H9 (cell line): Measurements from ENCODE around the gene SFMBT2. TPM values are rescaled to one million over a fixed set of nuclear protein-coding genes. Genes with fewer than 3 reads are reported as not detected.

Experiments used
- DNase-seq: peaks from one replicate; pipeline ENCODE4 v3.0.0-alpha.2; 2017
- H2AFZ ChIP-seq: one replicate; pipeline ENCODE4 v1.6.1; 2013; ENCODE audit warnings: mild to moderate bottlenecking, low read length, control low read depth, moderate library complexity
- H2AK5ac ChIP-seq: 2 replicates; pipeline ENCODE4 v1.6.1; 2013; ENCODE audit warnings: low read length, control low read depth, mixed read lengths; ENCODE audit not compliant: insufficient read length
- H2BK120ac ChIP-seq: one replicate; pipeline ENCODE4 v1.6.1; 2013; ENCODE audit warnings: low read depth, mild to moderate bottlenecking, low read length, control low read depth, inconsistent platforms; ENCODE audit not compliant: poor library complexity, severe bottlenecking
- H2BK12ac ChIP-seq: 2 replicates; pipeline ENCODE4 v1.6.1; 2013; ENCODE audit warnings: low read length, control low read depth, mixed read lengths, low read depth; ENCODE audit not compliant: insufficient read length
- H2BK15ac ChIP-seq: 2 replicates; pipeline ENCODE4 v1.6.1; 2013; ENCODE audit warnings: low read depth, low read length, control low read depth
- H2BK20ac ChIP-seq: one replicate; pipeline ENCODE4 v1.6.1; 2013; ENCODE audit warnings: low read depth, mild to moderate bottlenecking, low read length, control low read depth, inconsistent platforms; ENCODE audit not compliant: poor library complexity, severe bottlenecking
- H2BK5ac ChIP-seq: 2 replicates; pipeline ENCODE4 v1.6.1; 2013; ENCODE audit warnings: low read length, control low read depth, mixed read lengths; ENCODE audit not compliant: insufficient read length
- H3K14ac ChIP-seq: 2 replicates; pipeline ENCODE4 v1.6.1; 2013; ENCODE audit warnings: low read length, control low read depth; ENCODE audit not compliant: insufficient read depth
- H3K18ac ChIP-seq: 2 replicates; pipeline ENCODE4 v1.6.1; 2013; ENCODE audit warnings: low read depth, mild to moderate bottlenecking, mixed read lengths, low read length, control low read depth; ENCODE audit not compliant: insufficient read length
- H3K23ac ChIP-seq: 2 replicates; pipeline ENCODE4 v1.6.1; 2013; ENCODE audit warnings: low read length, control low read depth, mixed read lengths, low read depth; ENCODE audit not compliant: insufficient read length
- H3K23me2 ChIP-seq: 2 replicates; pipeline ENCODE4 v1.6.1; 2013; ENCODE audit warnings: low read depth, mild to moderate bottlenecking, mixed read lengths, low read length, control low read depth; ENCODE audit not compliant: insufficient read length, poor library complexity, severe bottlenecking
- H3K27ac ChIP-seq: 2 replicates; pipeline ENCODE4 v1.5.1; 2013; ENCODE audit warnings: low read length, control low read depth, mixed read lengths, low read depth; ENCODE audit not compliant: insufficient read length
- H3K27me3 ChIP-seq: 2 replicates; pipeline ENCODE4 v1.6.1; 2013; ENCODE audit warnings: low read length, control low read depth, inconsistent platforms; ENCODE audit not compliant: insufficient read depth
- H3K4ac ChIP-seq: 2 replicates; pipeline ENCODE4 v1.6.1; 2013; ENCODE audit warnings: low read depth, mild to moderate bottlenecking, control low read depth, inconsistent platforms, low read length, moderate library complexity
- H3K4me1 ChIP-seq: 2 replicates; pipeline ENCODE4 v1.6.1; 2013; ENCODE audit warnings: low read length, control low read depth, inconsistent platforms; ENCODE audit not compliant: insufficient read depth
- H3K4me2 ChIP-seq: 2 replicates; pipeline ENCODE4 v1.6.1; 2013; ENCODE audit warnings: low read length, control low read depth, mixed read lengths; ENCODE audit not compliant: insufficient read length, insufficient read depth
- H3K56ac ChIP-seq: 2 replicates; pipeline ENCODE4 v1.6.1; 2013; ENCODE audit warnings: low read depth, mild to moderate bottlenecking, mixed read lengths, low read length, control low read depth; ENCODE audit not compliant: insufficient read length
- H3K79me1 ChIP-seq: 2 replicates; pipeline ENCODE4 v1.6.1; 2013; ENCODE audit warnings: low read depth, mild to moderate bottlenecking, moderate library complexity, low read length, control low read depth, inconsistent platforms; ENCODE audit not compliant: insufficient read depth, poor library complexity, severe bottlenecking
- H3K79me2 ChIP-seq: 2 replicates; pipeline ENCODE4 v1.6.1; 2013; ENCODE audit warnings: low read length, control low read depth, inconsistent platforms; ENCODE audit not compliant: insufficient read depth
- H3K9ac ChIP-seq: 2 replicates; pipeline ENCODE4 v1.6.1; 2013; ENCODE audit warnings: low read length, control low read depth, mixed read lengths; ENCODE audit not compliant: insufficient read length; ENCODE audit errors: extremely low read depth
- H3K9me3 ChIP-seq: one replicate; pipeline ENCODE4 v1.6.1; 2013; ENCODE audit warnings: low read depth, low read length, inconsistent platforms; ENCODE audit not compliant: control insufficient read depth
- H3T11ph ChIP-seq: one replicate; pipeline ENCODE4 v1.6.1; 2013; ENCODE audit warnings: mild to moderate bottlenecking, low read length, control low read depth, inconsistent platforms
- H4K20me1 ChIP-seq: one replicate; pipeline ENCODE4 v1.6.1; 2013; ENCODE audit not compliant: control insufficient read depth, insufficient read length, insufficient read depth
- H4K5ac ChIP-seq: 2 replicates; pipeline ENCODE4 v1.6.1; 2013; ENCODE audit warnings: low read depth, mild to moderate bottlenecking, mixed read lengths, low read length, control low read depth; ENCODE audit not compliant: insufficient read length
- H4K8ac ChIP-seq: replicated peaks from 2 replicates; pipeline ENCODE4 v1.6.1; 2013; ENCODE audit warnings: low read length, control low read depth, mixed read lengths, low read depth; ENCODE audit not compliant: insufficient read length
- H4K91ac ChIP-seq: 2 replicates; pipeline ENCODE4 v1.6.1; 2013; ENCODE audit warnings: low read depth, mild to moderate bottlenecking, moderate library complexity, mixed read lengths, low read length, control low read depth; ENCODE audit not compliant: insufficient read length
- H3K27ac Mint-ChIP-seq, 3 experiments: 2 replicates in 2 of 3; 3 replicates in 1 of 3; pipeline ENCODE4 v1.8.0; 2020 to 2021; ENCODE audit warnings: mixed read lengths in 3 of 3, mild to moderate bottlenecking in 1 of 3, moderate library complexity in 1 of 3
- H3K27me3 Mint-ChIP-seq: 2 replicates; pipeline ENCODE4 v1.8.0; 2021; ENCODE audit warnings: low read depth, mild to moderate bottlenecking, moderate library complexity, mixed read lengths
- H3K36me3 Mint-ChIP-seq, 3 experiments: 2 replicates in 2 of 3; 3 replicates in 1 of 3; pipeline ENCODE4 v1.8.0; 2020 to 2021; ENCODE audit warnings: low read depth in 3 of 3, mixed read lengths in 3 of 3; ENCODE audit not compliant: insufficient read depth in 1 of 3
- H3K4me1 Mint-ChIP-seq, 2 experiments: 2 replicates each; pipeline ENCODE4 v1.8.0; 2020; ENCODE audit warnings: mixed read lengths in 2 of 2
- H3K4me3 Mint-ChIP-seq, 2 experiments: 2 replicates in 1 of 2; 3 replicates in 1 of 2; pipeline ENCODE4 v1.8.0; 2020 to 2021; ENCODE audit warnings: mild to moderate bottlenecking in 2 of 2, mixed read lengths in 2 of 2, moderate library complexity in 1 of 2
- H3K9me3 Mint-ChIP-seq, 2 experiments: 2 replicates in 1 of 2; 3 replicates in 1 of 2; pipeline ENCODE4 v1.8.0; 2020; ENCODE audit warnings: mild to moderate bottlenecking in 2 of 2, mixed read lengths in 2 of 2, moderate library complexity in 1 of 2
- CTCF ChIP-seq: fragments of 200-600 bp; sonication (generic); conservative IDR thresholded peaks from 3 replicates; pipeline ENCODE4 v1.8.0; 2021; ENCODE audit warnings: antibody characterized with exemption, mild to moderate bottlenecking
- WGBS: extraction: QIAGEN DNeasy Blood & Tissue Kit; methylation state at CpG from one replicate; pipeline ENCODE4 v1.1.7; 2013; ENCODE audit warnings: missing lambda C conversion rate, low lambda C conversion rate, mixed read lengths; ENCODE audit not compliant: insufficient read length; ENCODE audit errors: extremely low coverage; 5-methylcytosine and 5-hydroxymethylcytosine counted together
- total RNA-seq: library from RNA; stranded (reverse); gene quantifications from 2 replicates; pipeline ENCODE4 v1.2.1, GENCODE V29; 2021

SFMBT2 gene
- total RNA-seq, 1 experiment from 2014 or later: 5.3 TPM

- Histone ChIP-seq H4K91ac (no peak overlapping the region), H4K8ac (no peak overlapping the region), H3K79me2 (no peaks in the 10 kb centered on the region), H2AFZ (no peak overlapping the region), H2BK20ac (no peak overlapping the region), H2BK120ac (no peak overlapping the region), H3T11ph (no peak overlapping the region), H3K14ac (no peak overlapping the region), H3K56ac (no peak overlapping the region), H4K20me1 (no peaks in the 10 kb centered on the region), H2BK15ac (no peak overlapping the region), H2BK5ac (no peak overlapping the region), H3K4me1 (no peaks in the 10 kb centered on the region), H3K9ac (no peak overlapping the region), H2BK12ac (no peak overlapping the region), H3K23ac (no peak overlapping the region), H3K23me2 (peaks cover 24% of the 10 kb centered on the region), H3K27me3 (peaks cover 16% of the 10 kb centered on the region; the same call in 1 of the 2 replicates), H3K9me3 (no peaks in the 10 kb centered on the region), H2AK5ac (no peak overlapping the region), H3K79me1 (no peaks in the 10 kb centered on the region), H3K27ac (no peak overlapping the region), H3K4me2 (no peak overlapping the region), H4K5ac (no peak overlapping the region), H3K4ac (no peak overlapping the region), H3K18ac (no peak overlapping the region)
- 0 out of 7 replicates have a peak, but pooled peaks cover 0 to 4% (median 0%) of the 10 kb centered on the region in 3 experiments for H3K36me3 Mint-ChIP-seq
- H3K9me3 Mint-ChIP-seq: peaks cover 0 to 7% of the 10 kb centered on the region in 2 experiments; a peak in 3 of 5 replicates
- TF ChIP-seq CTCF: no peak
- H3K27ac Mint-ChIP-seq: no peak overlapping the region
- H3K4me1 Mint-ChIP-seq: peaks cover 18 to 19% of the 10 kb centered on the region in 2 experiments
- H3K27me3 Mint-ChIP-seq: peaks cover 79% of the 10 kb centered on the region
- no peak for DNase-seq
- H3K4me3 Mint-ChIP-seq: no peak overlapping the region
- WGBS: no CpG with 5 or more reads among the region's 2 CpGs
These were observed 3.9 kb upstream of the SFMBT2 start for GRCh38 chr10:7414766-7415165.
